PC-9 (cell line): ENCODE results near the gene KIF2C.

Experiments
- CTCF ChIP-seq: fragments of 200-600 bp; sonication (generic); conservative IDR thresholded peaks from 2 replicates; pipeline ENCODE4 v1.6.1; 2017; ENCODE audit warnings: mixed run types, antibody characterized with exemption, mild to moderate bottlenecking, moderate library complexity
- EZH2 ChIP-seq: fragments of 200-600 bp; sonication (generic); IDR thresholded peaks from 2 replicates; pipeline ENCODE4 v1.8.0; 2017; ENCODE audit warnings: antibody characterized with exemption, low read depth

GRCh38 chr1:44760876-44761275 lies 21.2 kb downstream of the KIF2C start:
- TF ChIP-seq EZH2: no peak
- TF ChIP-seq CTCF: no peak
